HT1080 (cell line): Measurements from ENCODE around the gene CLNS1A. TPM values are rescaled to one million over a fixed set of nuclear protein-coding genes. Genes with fewer than 3 reads are reported as not detected.

Experiments used
- small RNA-seq: library from RNA; depleted of rRNA; stranded (forward); fragments of <200 nt; gene quantifications from one replicate; pipeline ENCODE3, GENCODE V24; 2014
- total RNA-seq: library from RNA; depleted of rRNA; stranded (reverse); fragments of >200 nt; shearing (Covaris generic); gene quantifications from 2 replicates; pipeline ENCODE4 v1.2.3, GENCODE V29; 2014; rRNA removed

The CLNS1A gene
- total RNA-seq, 1 experiment from 2014 or later: 387 TPM

Small RNA genes lying within 50 kb of the gene (small RNA-seq; reads per million reads assigned to genes)
- not detected for gene RNU7-59P

Other genes with a start within 250 kb of the CLNS1A start
- gene PAK1, start 163.7 kb downstream of the CLNS1A start, total RNA-seq: 53.9 and 66.1 TPM in 2 replicates
- gene AQP11, start 47.8 kb downstream of the CLNS1A start, total RNA-seq: 0.43 and 0.48 TPM in 2 replicates
- 20.2 and 22.5 TPM in 2 replicates for gene RSF1, start 182.9 kb upstream of the CLNS1A start, total RNA-seq
- gene AAMDC, start 183.3 kb upstream of the CLNS1A start, total RNA-seq: 5.8 and 7.5 TPM in 2 replicates